Aortic smooth muscle cell (primary cell): ENCODE data around the gene TK2. TPM values are rescaled to one million over a fixed set of nuclear protein-coding genes. Genes with fewer than 3 reads are reported as not detected.

Source experiments
- total RNA-seq: library from RNA; depleted of rRNA; stranded (reverse); fragments of >200 nt; gene quantifications from 2 replicates; pipeline ENCODE4 v1.2.3, GENCODE V29; 2014

Gene TK2
- 75.9 and 82.3 TPM in 2 replicates for total RNA-seq

DNA sequence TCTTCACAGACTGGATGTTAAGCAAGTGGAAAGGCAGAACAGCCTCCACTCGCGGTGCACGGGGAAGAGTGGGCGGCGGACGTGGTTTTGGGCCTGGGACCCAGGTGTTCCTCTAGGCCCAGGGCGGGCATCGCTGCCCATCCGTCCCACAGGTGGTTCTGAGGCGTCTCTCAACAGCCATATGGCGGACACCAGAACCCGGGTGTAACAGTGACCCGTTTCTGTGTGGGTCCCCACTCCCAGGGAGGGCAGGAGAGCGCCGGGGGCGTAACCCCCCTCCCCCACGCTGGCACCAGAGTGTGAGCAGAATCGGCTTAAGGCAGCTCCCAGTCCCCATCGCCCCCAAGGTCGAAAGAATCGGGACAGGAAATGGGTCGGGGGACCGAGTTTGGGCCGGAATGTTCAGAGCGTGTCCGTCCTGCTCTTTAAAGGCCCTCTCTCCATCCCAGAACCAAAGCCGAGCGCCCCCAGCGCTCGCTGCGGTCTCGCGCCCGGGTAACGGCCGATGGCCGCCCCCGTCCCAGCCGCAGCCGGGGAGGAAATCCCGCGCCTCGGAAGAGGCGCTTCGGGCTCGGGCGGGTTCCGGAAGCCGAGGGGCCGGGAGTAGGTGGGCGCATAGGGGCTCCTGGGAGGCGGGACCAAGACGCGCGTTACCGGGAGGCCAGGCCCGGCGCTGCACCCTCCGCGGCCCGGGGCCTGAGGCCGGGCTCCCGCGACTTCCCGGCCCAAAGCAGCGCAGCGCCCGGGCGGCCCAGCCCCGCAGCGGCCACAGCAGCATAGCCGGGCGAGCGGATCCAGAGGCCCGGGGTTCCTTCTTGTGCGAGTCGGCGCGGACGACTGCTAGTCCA, at the start of gene TK2:
TK2 (minus strand) TSS at position 839 of the 848 bp plus-strand sequence; CDS start at position 778, 61 bp downstream.

DNA sequence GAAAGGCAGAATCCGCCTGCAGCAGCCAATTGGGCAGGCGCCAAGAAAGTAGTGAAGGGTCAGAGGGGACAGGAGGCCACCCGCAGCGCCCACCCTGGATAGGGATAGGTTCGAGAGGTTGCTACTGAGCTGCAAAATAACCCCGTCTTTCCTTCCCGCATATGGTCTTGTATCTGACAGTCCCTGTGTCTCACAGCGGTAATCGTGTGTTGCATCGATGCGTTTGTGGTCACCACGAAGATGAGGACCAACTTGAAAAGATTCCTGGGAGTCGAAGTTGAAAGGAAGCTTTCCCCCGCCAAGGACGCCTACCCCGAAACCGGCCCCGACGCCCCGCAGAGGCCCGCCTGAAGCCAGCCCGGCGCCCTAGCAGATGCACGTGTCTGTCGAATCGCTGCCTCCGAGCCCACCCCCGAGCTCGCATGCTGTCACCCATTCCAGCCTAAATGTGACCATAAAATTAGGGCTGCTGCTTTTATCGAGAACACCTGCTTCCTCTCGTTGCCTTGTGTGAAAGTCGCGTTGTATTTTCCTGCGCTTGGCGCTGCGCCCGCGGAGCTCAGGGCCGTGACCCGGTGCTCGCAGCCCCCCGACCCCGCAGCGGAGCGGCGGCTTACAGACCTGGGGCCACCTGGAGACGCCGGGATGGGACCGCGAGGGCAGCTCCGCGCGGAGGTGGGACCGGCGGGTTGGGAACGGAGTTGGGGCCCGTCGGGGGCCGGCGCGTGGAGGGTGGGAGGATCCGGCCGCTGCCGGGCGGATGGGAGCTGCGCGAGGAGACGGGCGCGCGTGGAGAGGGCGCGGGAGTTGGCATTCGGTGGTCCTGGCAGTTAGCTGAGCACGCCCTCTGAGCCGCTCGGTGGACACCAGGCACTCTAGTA, 29.0 kb upstream of the TK2 start, which contains the start of gene CMTM2:
CMTM2 (plus strand) TSS at position 813 of the 881 bp plus-strand sequence. CDS start 145 bp downstream, outside the sequence.

GRCh38 chr16:66566051-66566901, 16.4 kb upstream of the TK2 start, which contains the start of gene CMTM1:
Gene CMTM1 (plus strand): TSS chr16:66566439. CDS start chr16:66566514, 75 bp downstream.

GRCh38 chr16:66552286-66553177, 2.6 kb upstream of the TK2 start, which contains the start of gene CKLF:
Gene CKLF (plus strand): TSS chr16:66552576. CDS start chr16:66552716, 140 bp downstream.

Other genes with a start within 250 kb of the TK2 start
- 9.6 and 16.1 TPM in 2 replicates for gene CDH5, start 183.4 kb downstream of the TK2 start, total RNA-seq
- gene BEAN1, start 122.8 kb downstream of the TK2 start, total RNA-seq: not detected in 2 replicates
- gene CKLF, start 2.5 kb upstream of the TK2 start, total RNA-seq: 32.6 and 49.4 TPM in 2 replicates
- 1.4 and 1.6 TPM in 2 replicates for gene CMTM1, start 16.3 kb upstream of the TK2 start, total RNA-seq
- not detected in 2 replicates for gene CMTM2, start 29.3 kb upstream of the TK2 start, total RNA-seq
- 6.2 and 8.4 TPM in 2 replicates for gene CMTM3, start 54.6 kb upstream of the TK2 start, total RNA-seq
- gene CMTM4, start 146.6 kb upstream of the TK2 start, total RNA-seq: 9.1 and 10.4 TPM in 2 replicates
- 146 and 174 TPM in 2 replicates for gene DYNC1LI2, start 201.5 kb upstream of the TK2 start, total RNA-seq